Mucosa of gallbladder (tissue), 1 donor: ENCODE results near the gene HUS1. TPM values are rescaled to one million over a fixed set of nuclear protein-coding genes. Genes with fewer than 3 reads are reported as not detected.
"Not testable (repeated sequence)": the region's sequence is repeated elsewhere in the genome, so short reads cannot be mapped to it uniquely, and the experiment has no call there.

ENCODE experiments used
- DNase-seq: peaks from one replicate; pipeline ENCODE4 v3.0.0-alpha.2; 2020; ENCODE audit warnings: low spot score
- total RNA-seq: library from RNA; stranded (reverse); gene quantifications from one replicate; pipeline ENCODE4 v1.2.1, GENCODE V29; 2021
- donor health status: DM: no; HTN: no; CAD: no.

The HUS1 gene
- total RNA-seq: 27.4 TPM

- peak; percentile 84 for DNase-seq
Observed at GRCh38 chr7:47979145-47979831, at the start of gene HUS1. Gene HUS1, minus strand, starts transcription at chr7:47979615. Its CDS starts 96 bp downstream, at chr7:47979519.

- DNase-seq: no peak
Observed at GRCh38 chr7:48028938-48029337, 49.5 kb upstream of the HUS1 start, which contains the start of gene SUN3. Gene SUN3, minus strand, starts transcription at chr7:48029107. Its CDS starts 169 bp downstream, at chr7:48028938.

- no peak for DNase-seq
Observed at GRCh38 chr7:48025624-48026023, 46.2 kb upstream of the HUS1 start.

GRCh38 chr7:48017674-48018073 is 38.3 kb upstream of the HUS1 start:
- no peak for DNase-seq

GRCh38 chr7:48016641-48017040 is 37.2 kb upstream of the HUS1 start:
- no peak for DNase-seq

- no peak for DNase-seq
Observed at GRCh38 chr7:48011951-48012350, 32.5 kb upstream of the HUS1 start.

- DNase-seq: no peak
Observed at GRCh38 chr7:48011323-48011722, 31.9 kb upstream of the HUS1 start.

- no peak for DNase-seq
Observed at GRCh38 chr7:48009954-48010353, 30.5 kb upstream of the HUS1 start.

GRCh38 chr7:48009257-48009656 is 29.8 kb upstream of the HUS1 start:
- no peak for DNase-seq

GRCh38 chr7:48006866-48007265 is 27.5 kb upstream of the HUS1 start:
- no peak for DNase-seq

- no peak for DNase-seq
Observed at GRCh38 chr7:48004638-48005037, 25.2 kb upstream of the HUS1 start.

- no peak for DNase-seq
Observed at GRCh38 chr7:48004032-48004431, 24.6 kb upstream of the HUS1 start.

- not testable (repeated sequence) for DNase-seq
Observed at GRCh38 chr7:48000164-48000563, 20.7 kb upstream of the HUS1 start.

- no peak for DNase-seq
Observed at GRCh38 chr7:47999413-47999812, 20.0 kb upstream of the HUS1 start.

GRCh38 chr7:47992446-47992845 is 13.0 kb upstream of the HUS1 start:
- DNase-seq: no peak

GRCh38 chr7:47991741-47992311 is 12.4 kb upstream of the HUS1 start:
- peak; percentile 81 for DNase-seq

GRCh38 chr7:47991270-47991669 is 11.9 kb upstream of the HUS1 start:
- DNase-seq: no peak

- no peak for DNase-seq
Observed at GRCh38 chr7:47990592-47990991, 11.2 kb upstream of the HUS1 start.

GRCh38 chr7:47989607-47990400 is 10.4 kb upstream of the HUS1 start:
- DNase-seq: peak; percentile 18

- DNase-seq: no peak
Observed at GRCh38 chr7:47988496-47989386, 9.3 kb upstream of the HUS1 start.

GRCh38 chr7:47982610-47983009 is 3.2 kb upstream of the HUS1 start:
- DNase-seq: no peak

GRCh38 chr7:47980648-47981047 is 1.2 kb upstream of the HUS1 start:
- not testable (repeated sequence) for DNase-seq
